Epithelial cell of prostate (primary cell): ENCODE data around the gene SRD5A3.
A peak's percentile ranks its signal among the peaks of the same experiment; 100 is the strongest.

Experiments
- DNase-seq: peaks from one replicate; pipeline ENCODE4 v3.0.0-alpha.2; 2011; ENCODE audit warnings: low read depth, low spot score
- H3K27ac ChIP-seq: fragments of 450-650 bp; 2 replicates; pipeline ENCODE4 v1.5.1; 2017; ENCODE audit warnings: mild to moderate bottlenecking

Gene SRD5A3

DNA sequence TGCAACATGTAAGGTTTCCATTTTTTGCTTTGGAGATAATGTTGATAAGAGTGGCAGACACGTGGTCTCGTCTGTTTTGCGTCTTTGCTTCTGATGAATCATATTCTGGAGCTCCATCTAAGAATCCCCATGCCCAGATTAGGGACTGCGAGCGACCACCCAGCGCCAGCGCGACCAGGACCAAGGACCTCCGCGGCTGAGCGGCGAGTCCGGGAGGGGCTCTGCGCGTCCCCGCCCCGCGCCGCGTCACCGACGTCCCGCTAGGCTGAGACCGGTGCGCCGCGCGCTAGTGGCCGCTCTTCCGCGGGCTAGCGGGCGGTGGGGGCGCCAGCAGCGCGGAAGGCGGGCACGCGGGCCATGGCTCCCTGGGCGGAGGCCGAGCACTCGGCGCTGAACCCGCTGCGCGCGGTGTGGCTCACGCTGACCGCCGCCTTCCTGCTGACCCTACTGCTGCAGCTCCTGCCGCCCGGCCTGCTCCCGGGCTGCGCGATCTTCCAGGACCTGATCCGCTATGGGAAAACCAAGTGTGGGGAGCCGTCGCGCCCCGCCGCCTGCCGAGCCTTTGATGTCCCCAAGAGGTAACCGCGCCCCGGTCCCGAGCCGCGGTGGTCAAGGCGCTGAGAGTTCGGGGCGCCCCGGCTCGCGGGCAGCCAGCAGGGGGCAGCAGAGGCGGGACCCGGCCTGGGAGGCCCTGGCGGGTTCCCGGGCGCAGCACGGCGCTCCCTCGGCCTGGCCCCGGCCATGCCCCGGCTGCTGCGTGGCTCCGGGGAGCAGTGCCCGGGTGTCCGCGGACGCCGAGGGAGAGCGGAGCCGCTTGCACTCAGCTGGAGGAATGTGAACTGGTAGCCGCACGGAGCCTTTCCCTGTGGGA lies at the start of gene SRD5A3:
Gene SRD5A3, plus strand, starts transcription at position 263 of the 871 bp plus-strand sequence. Its CDS starts 95 bp downstream, at position 358.
- peak within 1 kb of the TSS; percentile 61 for H3K27ac ChIP-seq
- DNase-seq: no peak

DNA sequence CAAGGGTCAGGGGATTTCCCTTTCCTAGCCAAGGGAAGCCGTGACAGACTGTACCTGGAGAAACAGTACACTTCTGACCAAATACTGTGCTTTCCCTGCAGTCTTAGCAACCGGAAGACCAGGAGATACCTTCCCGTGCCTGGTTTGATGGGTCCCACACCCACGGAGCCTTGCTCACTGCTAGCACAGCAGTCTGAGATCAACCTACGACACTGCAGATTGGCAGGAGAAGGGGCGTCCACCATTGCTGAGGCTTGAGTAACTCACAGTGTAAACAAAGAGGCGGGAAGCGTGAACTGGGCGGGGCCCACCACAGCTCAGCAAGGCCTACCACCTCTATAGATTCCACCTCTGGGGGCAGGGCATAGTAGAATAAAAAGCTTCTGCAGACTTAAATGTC lies 48.7 kb upstream of the SRD5A3 start:
- DNase-seq: peak; percentile 79
- H3K27ac ChIP-seq: peak overlapping the region; percentile 63

DNA sequence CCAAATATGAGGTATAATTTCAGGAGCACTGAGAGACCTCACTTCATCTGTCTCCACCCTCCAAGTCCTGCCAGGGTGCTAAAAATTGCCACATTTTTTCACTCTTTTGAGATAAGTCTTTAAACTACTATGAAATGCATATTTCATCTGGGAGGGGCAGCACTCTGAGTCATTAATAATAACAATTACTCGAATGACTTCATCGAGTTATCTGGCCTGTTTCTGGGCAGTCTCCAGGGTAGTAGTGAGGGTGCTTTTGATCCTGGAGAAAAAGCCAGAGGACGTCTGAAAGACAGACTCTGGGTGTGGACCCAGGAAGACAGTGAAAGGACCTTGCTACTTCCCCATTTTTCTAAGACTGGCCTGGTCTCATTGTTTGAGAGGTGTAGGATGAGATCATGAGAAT lies 42.3 kb upstream of the SRD5A3 start:
- peak; percentile 77 for DNase-seq
- H3K27ac ChIP-seq: peak overlapping the region; percentile 66

DNA sequence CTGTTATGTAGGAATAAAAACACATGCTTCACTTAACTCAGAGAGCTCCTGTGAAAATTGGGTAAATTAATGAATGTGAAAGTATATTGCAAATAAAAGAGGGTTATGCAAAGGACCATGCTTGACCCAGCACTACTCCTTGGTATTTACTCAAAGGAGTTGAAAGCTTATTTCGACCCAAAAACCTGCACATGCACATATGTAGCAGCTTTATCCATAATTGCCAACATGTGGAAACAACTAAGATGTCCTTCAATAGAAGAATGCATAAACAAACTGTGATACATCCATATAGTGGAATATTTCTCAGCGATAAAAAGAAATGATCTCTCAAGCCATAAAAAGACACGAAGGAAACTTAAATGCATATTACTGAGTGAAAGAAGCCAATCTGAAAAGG lies 41.7 kb upstream of the SRD5A3 start:
- H3K27ac ChIP-seq: peak overlapping the region; percentile 66
- no peak for DNase-seq

DNA sequence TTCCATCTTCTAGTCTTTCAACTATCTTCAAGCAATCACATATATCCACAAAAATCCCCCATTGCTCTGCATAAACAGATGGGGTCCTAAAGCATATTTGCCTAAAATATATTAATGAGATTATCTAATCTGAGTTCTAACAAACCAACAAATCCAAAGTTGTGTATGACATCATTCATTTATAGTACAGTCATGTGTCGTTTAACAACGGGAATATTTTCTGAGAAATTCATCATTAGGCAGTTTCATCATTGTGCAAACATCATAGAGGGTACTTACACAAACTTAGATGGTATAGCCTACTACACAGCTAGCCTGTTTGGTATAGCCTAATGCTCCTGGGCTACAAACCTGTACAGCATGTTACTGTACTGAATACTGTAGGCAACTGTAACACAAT lies 38.0 kb upstream of the SRD5A3 start:
- no peak overlapping the region for H3K27ac ChIP-seq
- no peak for DNase-seq

DNA sequence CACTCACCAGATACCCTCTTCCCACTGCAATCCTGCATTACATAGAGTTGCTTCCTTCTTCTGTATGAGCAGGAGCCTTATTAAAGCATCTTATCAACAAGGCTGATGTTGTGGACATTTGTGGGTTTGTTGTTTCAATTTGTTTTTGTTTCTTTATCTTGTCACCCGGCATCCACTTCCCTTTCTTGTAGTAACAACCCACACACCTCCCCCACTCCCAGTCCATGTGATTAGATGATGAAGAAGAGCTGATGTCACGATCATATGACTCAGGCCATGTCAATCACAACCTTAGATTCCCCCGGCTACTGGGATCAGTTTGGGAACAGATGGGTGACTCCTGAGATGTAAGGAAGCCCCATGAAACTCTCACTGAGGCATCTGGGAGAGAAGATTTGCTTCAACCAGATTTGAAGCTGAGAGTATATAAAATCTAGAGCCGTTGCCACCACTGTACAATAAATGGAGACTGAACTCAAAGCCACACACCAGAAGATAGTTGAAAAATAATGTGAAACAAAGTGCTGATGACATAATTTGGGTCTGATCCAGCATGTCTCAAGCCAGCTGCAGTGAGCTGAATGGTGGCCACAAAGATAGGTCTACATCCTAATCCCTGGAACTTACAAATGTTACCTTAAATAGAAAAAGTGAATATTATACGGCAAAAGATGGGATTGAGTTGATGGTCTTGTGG lies 34.1 kb upstream of the SRD5A3 start:
- H3K27ac ChIP-seq: no peak overlapping the region
- no peak for DNase-seq

DNA sequence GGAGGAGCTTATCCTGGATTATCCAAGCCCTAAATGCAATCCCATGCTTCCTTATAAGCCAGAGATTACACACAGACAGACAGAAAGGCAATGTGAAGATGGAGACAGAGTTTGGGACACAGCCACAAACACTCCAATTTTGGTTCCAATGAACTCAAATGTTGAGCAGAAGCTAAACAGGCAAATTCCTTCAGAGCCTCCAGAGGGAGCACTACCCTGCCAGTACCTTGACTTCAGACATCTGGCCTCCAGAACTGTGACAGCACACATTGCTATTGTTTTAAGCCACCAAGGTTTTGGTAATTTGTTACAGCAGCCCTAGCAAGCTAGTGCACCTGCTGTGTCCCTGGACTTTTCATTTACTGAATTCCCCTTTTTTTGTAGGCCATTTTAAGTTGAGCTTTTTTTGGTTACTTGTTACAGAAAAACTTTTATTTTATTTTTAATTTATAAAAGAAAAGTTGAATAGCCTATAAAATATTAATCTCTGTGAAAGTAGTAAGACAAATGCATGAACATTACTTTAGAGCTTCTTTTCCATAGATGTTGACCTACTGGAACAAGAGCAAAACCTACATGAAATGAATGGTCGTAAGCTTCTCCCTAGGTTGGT lies 33.4 kb upstream of the SRD5A3 start:
- no peak for DNase-seq
- no peak overlapping the region for H3K27ac ChIP-seq

DNA sequence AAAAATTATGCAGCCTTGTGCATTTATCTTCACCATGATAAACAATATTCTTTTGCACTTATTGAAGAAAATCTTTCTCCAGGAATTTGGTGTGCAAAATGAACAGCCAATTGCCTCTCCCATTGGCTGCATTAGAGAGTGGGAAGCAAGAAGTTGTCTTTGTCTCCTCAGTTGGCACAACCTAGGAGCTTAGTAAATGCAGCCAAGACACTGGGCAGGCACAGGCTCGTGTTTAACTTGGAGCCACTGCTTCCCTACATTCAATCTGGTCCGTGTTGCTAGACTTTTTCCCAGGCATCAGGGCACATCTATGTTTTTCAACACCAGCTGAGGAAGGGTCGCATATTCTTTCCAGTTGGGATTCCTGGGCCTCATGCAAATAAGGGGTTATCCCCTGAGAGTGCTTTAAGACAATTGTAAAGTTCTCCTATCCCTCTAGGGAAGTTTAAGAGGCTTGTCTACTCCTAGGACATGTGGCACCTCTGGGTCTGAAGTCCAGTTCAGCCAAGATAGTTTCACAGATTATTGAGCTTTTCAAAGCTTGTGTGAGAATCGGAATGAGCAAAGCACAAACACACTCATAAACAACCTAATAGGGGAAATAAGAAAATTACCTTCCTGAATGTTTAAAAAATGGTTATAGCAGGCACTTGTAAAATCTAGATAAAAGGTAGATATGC lies 31.8 kb upstream of the SRD5A3 start:
- DNase-seq: no peak

DNA sequence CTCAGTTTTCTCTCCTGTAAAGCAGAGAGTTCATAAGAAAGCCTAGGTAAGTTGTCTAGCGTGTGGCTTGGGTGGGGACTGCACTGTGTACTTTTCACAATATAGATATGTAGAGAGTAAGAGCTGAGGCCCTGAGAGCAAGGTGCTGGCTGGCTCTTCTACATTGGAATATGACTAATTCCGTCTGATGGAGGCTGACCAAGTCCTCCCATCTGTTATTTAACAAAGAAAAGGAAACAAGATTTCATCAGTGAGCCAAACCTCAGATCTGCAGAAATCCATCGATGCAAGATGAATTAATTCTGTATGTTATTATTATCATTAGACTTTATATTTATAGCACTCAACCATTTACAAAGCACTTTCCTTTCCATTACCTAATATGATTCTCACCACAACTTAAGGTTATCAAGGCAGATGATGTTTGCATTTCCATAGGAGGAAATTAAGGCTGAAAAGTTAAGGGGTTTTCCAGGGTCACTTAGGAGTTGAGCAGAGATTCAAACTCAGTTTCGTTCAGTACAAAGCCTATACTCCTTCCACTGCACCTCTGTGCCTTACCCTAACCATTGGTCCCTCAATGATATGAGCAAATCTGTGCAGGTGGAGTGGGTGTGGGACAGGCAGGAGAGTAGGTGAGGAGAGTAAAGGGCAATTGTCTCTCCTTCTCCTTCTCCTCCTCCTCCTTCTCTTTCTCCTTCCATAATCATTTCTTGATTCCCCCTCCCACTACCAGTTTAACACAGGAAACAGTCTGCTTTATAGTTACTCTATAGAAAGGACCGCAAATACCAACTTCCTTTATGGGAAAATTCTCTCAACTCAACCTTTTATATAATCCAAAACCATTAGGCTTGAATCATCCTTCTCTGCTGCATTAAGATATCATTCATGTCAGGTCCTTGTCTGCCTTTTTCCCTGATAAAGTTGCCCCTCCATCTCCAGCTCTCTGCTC lies 27.6 kb upstream of the SRD5A3 start:
- no peak for DNase-seq
- no peak overlapping the region for H3K27ac ChIP-seq

More for the DNA sequence above, 31.8 kb upstream of the SRD5A3 start:
- no peak overlapping the region for H3K27ac ChIP-seq

DNA sequence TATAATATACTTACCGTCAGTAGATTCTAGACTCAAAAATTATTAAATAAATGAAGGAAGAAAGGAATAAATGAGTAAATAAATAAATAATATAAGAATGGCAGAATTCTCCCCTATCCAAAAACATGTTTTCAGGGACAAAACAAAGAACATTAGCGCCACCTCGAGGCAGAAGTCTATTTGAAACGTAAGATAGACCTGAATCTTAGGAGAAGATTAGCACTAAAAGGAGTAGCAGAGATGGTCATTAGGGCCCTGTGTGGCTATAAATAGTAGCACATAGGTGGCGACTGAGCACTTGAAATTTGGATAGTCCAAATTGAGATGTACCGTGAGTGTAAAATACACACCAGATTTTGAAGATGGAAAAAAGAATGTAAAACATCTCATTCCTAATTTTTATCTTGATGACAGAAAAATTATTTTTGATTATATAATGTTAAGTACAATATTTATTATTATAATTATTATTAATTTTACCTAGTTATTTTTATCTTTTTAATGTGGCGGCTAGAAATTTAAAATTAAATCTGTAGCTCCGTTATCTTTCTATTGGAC lies 24.3 kb upstream of the SRD5A3 start:
- no peak for DNase-seq
- no peak overlapping the region for H3K27ac ChIP-seq

DNA sequence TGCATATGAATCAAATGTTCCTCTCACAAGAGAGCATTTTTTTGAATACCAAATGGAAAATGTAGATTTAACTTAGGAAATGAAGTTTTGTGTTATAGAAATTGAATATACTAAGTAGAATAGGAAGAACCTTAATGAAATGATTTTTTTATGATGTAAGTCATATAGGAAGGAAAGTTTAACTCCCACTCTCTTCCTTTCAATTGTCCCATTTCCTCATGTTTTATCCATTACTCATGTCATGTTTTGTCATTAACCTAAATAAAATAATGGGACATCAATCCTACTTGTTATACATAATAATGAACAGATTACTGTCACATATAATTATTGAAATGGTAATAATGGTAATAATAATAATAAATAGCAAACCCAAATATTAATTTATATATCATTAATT lies 22.7 kb upstream of the SRD5A3 start:
- DNase-seq: no peak
- no peak overlapping the region for H3K27ac ChIP-seq

DNA sequence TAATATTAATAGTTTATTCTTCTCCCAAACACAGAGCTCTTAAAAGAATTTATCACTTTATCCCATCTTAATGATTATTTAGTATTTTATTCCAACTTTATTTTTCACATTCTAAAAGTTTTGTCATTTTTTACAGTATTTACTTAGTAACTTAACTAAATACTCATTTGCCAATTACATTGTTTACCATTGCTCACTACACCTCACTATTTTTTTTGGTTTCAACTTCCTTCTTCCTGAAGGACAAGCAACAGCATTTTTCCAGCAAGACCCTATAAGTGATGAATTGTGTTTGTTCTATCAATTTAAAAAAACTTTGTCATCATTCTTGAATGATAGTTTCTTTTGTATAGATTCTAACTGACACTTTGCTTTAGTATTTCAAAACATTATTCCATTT lies 19.4 kb upstream of the SRD5A3 start:
- DNase-seq: no peak
- no peak overlapping the region for H3K27ac ChIP-seq

DNA sequence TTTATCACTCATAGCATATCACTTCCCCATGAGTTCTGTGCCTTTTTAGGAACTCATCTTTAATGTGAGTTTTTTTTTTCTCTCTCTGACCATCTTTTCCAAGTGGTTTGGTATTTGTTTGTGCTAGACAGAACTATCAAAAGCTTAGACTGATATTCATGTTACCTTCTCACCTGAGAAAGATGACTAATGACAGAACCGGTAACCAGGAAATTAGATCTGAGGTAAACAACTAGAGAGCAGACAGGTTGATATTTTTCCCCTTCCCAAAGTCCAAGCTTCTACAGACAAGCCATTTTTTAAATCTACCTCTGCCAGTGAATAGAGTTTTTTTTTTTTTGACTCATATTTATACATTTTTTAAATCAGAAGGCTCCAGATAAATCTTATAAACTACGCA lies 17.0 kb upstream of the SRD5A3 start:
- peak overlapping the region; percentile 82 for H3K27ac ChIP-seq
- DNase-seq: no peak

DNA sequence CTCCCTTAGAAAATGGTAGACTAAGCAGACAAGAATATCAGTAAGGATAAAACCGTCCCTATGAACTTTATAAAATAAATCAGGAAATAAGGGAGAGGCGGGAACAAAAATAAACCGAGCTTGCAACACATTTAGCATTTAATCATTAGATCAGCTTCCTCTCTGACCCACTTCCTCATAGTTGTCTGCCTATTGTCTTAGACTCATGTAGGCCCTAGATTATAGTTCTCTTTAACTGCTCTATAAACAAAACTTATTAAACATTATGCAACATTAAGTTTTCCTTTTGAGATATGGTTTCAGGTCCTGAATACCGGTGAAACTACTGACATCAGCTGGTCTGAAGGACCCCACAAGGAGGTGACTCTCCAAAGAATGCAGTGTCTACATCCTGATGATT lies 15.8 kb upstream of the SRD5A3 start:
- H3K27ac ChIP-seq: peak overlapping the region; percentile 82
- peak; percentile 67 for DNase-seq

DNA sequence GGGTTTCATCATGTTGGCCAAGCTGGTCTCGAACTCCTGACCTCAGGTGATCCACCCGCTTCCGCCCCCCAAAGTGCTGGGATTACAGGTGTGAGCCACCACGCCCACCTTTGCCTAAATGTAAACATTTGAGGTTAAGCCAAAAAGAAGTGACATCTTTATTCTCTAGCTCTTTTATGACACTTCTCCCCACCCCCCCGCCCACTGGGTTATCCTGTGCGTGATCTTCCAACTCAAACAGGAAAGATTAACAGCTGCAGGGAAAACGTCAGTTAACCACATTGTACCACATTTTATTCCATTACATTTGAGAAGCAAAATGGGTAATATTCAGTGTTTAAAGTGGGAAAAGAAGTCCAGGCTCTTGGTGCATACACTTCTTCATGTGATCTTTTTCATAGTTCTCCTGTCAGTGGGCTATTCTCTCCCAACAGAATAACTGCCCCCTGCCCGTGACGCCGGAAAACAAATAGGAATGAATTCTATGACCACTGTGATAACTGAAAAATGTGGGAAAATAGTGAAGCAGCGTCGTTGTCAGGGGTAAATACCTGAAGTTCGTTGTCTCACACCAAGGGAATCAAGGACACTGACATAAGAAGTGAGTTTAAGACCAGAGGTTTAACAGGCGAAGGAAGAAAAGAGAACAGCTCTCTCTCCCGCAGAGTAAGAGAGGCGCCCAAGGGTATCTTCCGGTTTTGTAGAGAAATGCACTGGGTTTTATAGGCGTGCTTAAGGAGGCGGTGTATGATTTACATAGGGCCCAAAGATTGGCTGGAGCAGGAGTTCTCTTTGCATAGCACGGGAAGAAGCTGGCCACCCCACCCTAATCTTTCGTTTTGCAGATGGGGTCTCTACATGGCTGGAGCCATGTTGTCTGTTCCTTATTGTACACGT lies 9.7 kb upstream of the SRD5A3 start:
- no peak overlapping the region for H3K27ac ChIP-seq
- DNase-seq: no peak

DNA sequence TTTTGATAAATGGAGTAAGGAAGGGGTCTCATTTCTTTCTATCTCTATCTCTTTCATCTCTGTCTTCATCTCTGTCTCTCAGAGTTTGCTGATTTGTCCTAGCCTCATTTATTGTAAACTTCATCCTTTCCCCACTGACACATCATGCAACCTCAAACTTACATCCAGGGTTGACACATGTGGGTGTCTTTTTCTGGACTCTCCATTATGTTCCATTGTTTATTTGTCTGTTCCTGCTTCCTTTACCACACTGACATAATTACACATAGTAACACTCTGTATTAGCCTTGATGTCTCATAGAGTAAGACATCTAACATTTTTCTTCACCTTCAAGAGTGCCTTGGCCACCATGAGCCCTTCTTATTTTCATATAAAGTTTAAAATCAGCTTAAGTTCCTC lies 8.1 kb upstream of the SRD5A3 start:
- no peak overlapping the region for H3K27ac ChIP-seq
- no peak for DNase-seq

DNA sequence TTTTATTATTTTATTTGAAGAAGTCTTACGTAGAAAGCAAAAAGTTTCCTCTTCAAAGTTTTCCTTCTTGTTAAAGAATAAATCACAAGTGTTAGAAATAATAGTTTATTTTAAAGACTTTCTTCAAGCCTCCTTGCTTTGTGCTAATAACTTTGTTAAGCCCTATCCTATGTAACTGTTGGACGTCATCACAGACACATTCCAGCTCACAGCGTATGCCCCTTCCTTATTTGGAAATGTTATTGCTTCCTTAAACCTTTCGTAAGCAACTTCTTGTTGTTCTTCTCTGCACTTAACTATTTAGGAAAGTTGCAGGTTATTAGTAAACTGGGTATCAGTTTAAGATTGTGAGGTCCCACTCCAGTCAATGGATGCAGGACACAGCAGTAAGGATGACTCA lies 7.6 kb upstream of the SRD5A3 start:
- no peak for DNase-seq
- no peak overlapping the region for H3K27ac ChIP-seq

DNA sequence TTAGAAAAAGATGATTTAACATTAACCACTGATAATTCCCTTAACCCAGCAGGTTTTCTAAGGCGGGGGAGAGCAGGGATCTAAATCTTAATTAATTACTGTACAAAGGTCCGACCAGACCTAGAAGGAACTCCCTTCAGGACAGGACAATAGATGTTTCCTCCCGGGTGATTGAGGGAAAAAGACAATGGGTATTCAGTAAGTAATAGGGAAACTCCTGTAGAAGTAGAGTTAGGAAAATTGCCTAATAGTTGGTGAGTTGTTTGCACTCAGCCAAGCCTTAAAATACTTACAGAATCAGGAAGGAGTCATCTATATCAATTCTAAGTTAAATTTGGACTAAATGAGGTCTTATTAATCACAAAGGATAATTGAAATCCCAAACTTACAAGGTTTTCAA lies 5.8 kb upstream of the SRD5A3 start:
- H3K27ac ChIP-seq: no peak overlapping the region
- DNase-seq: no peak
